A549 treated with GW870086 at 1 μM for 4 hours (cell line): ENCODE measurements around the gene GALNT14. TPM values are rescaled to one million over a fixed set of nuclear protein-coding genes. Genes with fewer than 3 reads are reported as not detected.

Source experiments
- total RNA-seq: library from RNA; stranded (reverse); fragments of 200-300 nt; extraction: Qiagen RNA extraction; gene quantifications from 5 replicates; pipeline ENCODE4 v1.2.3, GENCODE V29; 2022; ENCODE audit warnings: low read depth

Gene GALNT14
- total RNA-seq = 41.6 to 52.6 TPM (median 43.2 TPM) in 5 replicates

GRCh38 chr2:31138037-31138962, at the start of gene GALNT14:
Gene GALNT14, minus strand, starts transcription at chr2:31138440. Its CDS starts 354 bp downstream, at chr2:31138086.

Other genes with a start within 250 kb of the GALNT14 start
- gene CAPN14, start 79.1 kb upstream of the GALNT14 start, total RNA-seq = 0.05 TPM in 1 of 5 replicates, not detected in the others
- 7.0 to 8.3 TPM (median 7.7 TPM) in 5 replicates for gene EHD3, start 95.7 kb upstream of the GALNT14 start, total RNA-seq